H1 (cell line): ENCODE measurements around the gene NSD2. TPM values are rescaled to one million over a fixed set of nuclear protein-coding genes. Genes with fewer than 3 reads are reported as not detected.

Source experiments
- CTCF ChIA-PET: fragments of 300-600 bp; sonication (Branson Sonifier 250); formaldehyde crosslinking; loops from one replicate; lab custom pipeline; 2021; ENCODE audit not compliant: partially characterized antibody; lab: Charles Lee
- POLR2A ChIA-PET: fragments of 300-600 bp; sonication (Branson Sonifier 250); formaldehyde crosslinking; loops from one replicate; lab custom pipeline; 2021; ENCODE audit warnings: inconsistent platforms; ENCODE audit not compliant: partially characterized antibody; lab: Charles Lee
- DNase-seq, 2 experiments: peaks; one replicate each; pipeline versions ENCODE4 v3.0.0 to v3.0.0-alpha.2; 2010 to 2022; ENCODE audit warnings: low spot score in 2 of 2, low read depth in 1 of 2, mixed read lengths in 1 of 2
- FAIRE-seq: peaks from 2 replicates; lab custom pipeline; 2011; peaks lifted over from hg19 to GRCh38; lab: Jason Lieb, UNC
- H2AFZ ChIP-seq: 2 replicates; pipeline ENCODE4 v1.8.1; 2012; ENCODE audit warnings: low read length, inconsistent platforms
- H2AK5ac ChIP-seq: 2 replicates; pipeline ENCODE4 v1.6.1; 2013; ENCODE audit warnings: low read depth, low read length
- H2BK120ac ChIP-seq: replicated peaks from 2 replicates; pipeline ENCODE3; 2013; ENCODE audit warnings: low read depth, low read length, inconsistent platforms
- H2BK12ac ChIP-seq: 2 replicates; pipeline ENCODE4 v1.6.1; 2013; ENCODE audit warnings: low read depth, low read length
- H2BK15ac ChIP-seq: 2 replicates; pipeline ENCODE4 v1.6.1; 2013; ENCODE audit warnings: low read length
- H2BK20ac ChIP-seq: 2 replicates; pipeline ENCODE4 v1.6.1; 2013; ENCODE audit warnings: low read length
- H2BK5ac ChIP-seq: 2 replicates; pipeline ENCODE4 v1.6.1; 2013; ENCODE audit warnings: low read depth, low read length
- H3K14ac ChIP-seq: 2 replicates; pipeline ENCODE4 v1.6.1; 2013; ENCODE audit warnings: inconsistent platforms; ENCODE audit not compliant: insufficient read length
- H3K18ac ChIP-seq: 2 replicates; pipeline ENCODE4 v1.6.1; 2013; ENCODE audit warnings: low read length; ENCODE audit errors: extremely low read depth
- H3K23ac ChIP-seq: 2 replicates; pipeline ENCODE4 v1.6.1; 2013; ENCODE audit warnings: inconsistent platforms; ENCODE audit not compliant: insufficient read length
- H3K23me2 ChIP-seq: 2 replicates; pipeline ENCODE4 v1.6.1; 2013; ENCODE audit warnings: low read depth, low read length
- H3K27ac ChIP-seq: 2 replicates; pipeline ENCODE4 v1.6.1; 2011; ENCODE audit warnings: low read depth, low read length, inconsistent platforms
- H3K27me3 ChIP-seq, 4 experiments: replicated peaks in 1 of 4; 1 replicate in 1 of 4; 2 replicates in 3 of 4; pipeline versions ENCODE4 v1.6.1 to v1.8.1; 2011 to 2013; ENCODE audit warnings: low read length in 3 of 4, mild to moderate bottlenecking in 3 of 4, inconsistent platforms in 2 of 4, mixed read lengths in 2 of 4, moderate library complexity in 1 of 4; ENCODE audit not compliant: control insufficient read depth in 3 of 4, insufficient read depth in 3 of 4; ENCODE audit errors: extremely low read depth in 1 of 4
- H3K36me3 ChIP-seq, 4 experiments: 2 replicates each; pipeline versions ENCODE4 v1.6.1 to v1.8.1; 2011 to 2013; ENCODE audit warnings: mild to moderate bottlenecking in 4 of 4, low read length in 3 of 4, moderate library complexity in 2 of 4, control low read depth in 1 of 4, inconsistent platforms in 1 of 4; ENCODE audit not compliant: insufficient read depth in 4 of 4, control insufficient read depth in 2 of 4
- H3K4ac ChIP-seq: replicated peaks from 2 replicates; pipeline ENCODE3; 2013; ENCODE audit warnings: low read length, low read depth, mixed read lengths, inconsistent platforms; ENCODE audit not compliant: insufficient read length
- H3K4me1 ChIP-seq, 4 experiments: replicated peaks in 1 of 4; 1 replicate in 1 of 4; 2 replicates in 3 of 4; pipeline versions ENCODE4 v1.6.1 to v1.8.1; 2011 to 2013; ENCODE audit warnings: low read length in 3 of 4, inconsistent platforms in 2 of 4, mixed read lengths in 1 of 4; ENCODE audit not compliant: insufficient read depth in 4 of 4, control insufficient read depth in 3 of 4
- H3K4me2 ChIP-seq, 2 experiments: 2 replicates each; pipeline versions ENCODE4 v1.6.1 to v1.8.1; 2011 to 2013; ENCODE audit warnings: low read depth in 2 of 2, low read length in 2 of 2, control low read depth in 1 of 2, inconsistent platforms in 1 of 2, mild to moderate bottlenecking in 1 of 2; ENCODE audit not compliant: insufficient read depth in 1 of 2
- H3K4me3 ChIP-seq, 4 experiments: fragments of 200-600, 300-600 bp in 1 of 4; sonication (generic), shearing (Covaris generic), sonication (Bioruptor Twin) in 1 of 4; 2 replicates each; pipeline versions ENCODE4 v1.5.1 to v1.8.1; 2011 to 2016; ENCODE audit warnings: low read length in 4 of 4, low read depth in 3 of 4, control low read depth in 2 of 4, inconsistent platforms in 2 of 4, mild to moderate bottlenecking in 2 of 4, mixed read lengths in 1 of 4, moderate library complexity in 1 of 4; ENCODE audit not compliant: insufficient read depth in 2 of 4; ENCODE audit errors: extremely low read depth in 1 of 4
- H3K56ac ChIP-seq: replicated peaks from 2 replicates; pipeline ENCODE3; 2013; ENCODE audit warnings: low read depth, mild to moderate bottlenecking, mixed read lengths, low read length, inconsistent platforms; ENCODE audit not compliant: insufficient read length
- H3K79me1 ChIP-seq: 2 replicates; pipeline ENCODE4 v1.6.1; 2013; ENCODE audit warnings: low read depth, low read length, control low read depth
- H3K79me2 ChIP-seq, 2 experiments: 2 replicates each; pipeline versions ENCODE4 v1.6.1 to v1.8.1; 2012 to 2013; ENCODE audit warnings: low read length in 2 of 2, mild to moderate bottlenecking in 2 of 2, inconsistent platforms in 1 of 2; ENCODE audit not compliant: insufficient read depth in 2 of 2, control insufficient read depth in 1 of 2
- H3K9ac ChIP-seq, 4 experiments: replicated peaks in 1 of 4; 1 replicate in 1 of 4; 2 replicates in 3 of 4; pipeline versions ENCODE4 v1.6.1 to v1.8.1; 2011 to 2013; ENCODE audit warnings: low read depth in 3 of 4, low read length in 3 of 4, control low read depth in 2 of 4, mild to moderate bottlenecking in 2 of 4, moderate library complexity in 2 of 4, inconsistent platforms in 1 of 4; ENCODE audit errors: extremely low read depth in 1 of 4
- H3K9me3 ChIP-seq, 2 experiments: 2 replicates each; pipeline versions ENCODE4 v1.6.1 to v1.8.1; 2012 to 2013; ENCODE audit warnings: mild to moderate bottlenecking in 2 of 2, moderate library complexity in 2 of 2, control low read depth in 1 of 2, inconsistent platforms in 1 of 2, low read depth in 1 of 2, low read length in 1 of 2, mixed read lengths in 1 of 2; ENCODE audit not compliant: insufficient read depth in 2 of 2
- H4K20me1 ChIP-seq, 2 experiments: replicated peaks in 1 of 2; 2 replicates each; pipeline versions ENCODE3 to v1.8.1; 2011 to 2013; ENCODE audit warnings: inconsistent platforms in 2 of 2, low read length in 2 of 2, mild to moderate bottlenecking in 1 of 2; ENCODE audit not compliant: insufficient read depth in 2 of 2, control insufficient read depth in 1 of 2
- H4K5ac ChIP-seq: 2 replicates; pipeline ENCODE4 v1.6.1; 2013; ENCODE audit warnings: low read length, low read depth, mixed read lengths, inconsistent platforms; ENCODE audit not compliant: insufficient read length
- H4K8ac ChIP-seq: 2 replicates; pipeline ENCODE4 v1.8.0; 2013; ENCODE audit warnings: mild to moderate bottlenecking, moderate library complexity, low read length, inconsistent platforms; ENCODE audit not compliant: insufficient read depth; ENCODE audit errors: extremely low read depth
- H4K91ac ChIP-seq: replicated peaks from 2 replicates; pipeline ENCODE3; 2013; ENCODE audit warnings: low read length, mixed read lengths, inconsistent platforms; ENCODE audit not compliant: insufficient read length
- CREB1 ChIP-seq: IDR thresholded peaks from 2 replicates; pipeline ENCODE4 v1.6.1; 2012; ENCODE audit warnings: inconsistent platforms
- CTCF ChIP-seq, 3 experiments: IDR thresholded peaks; 1 replicate in 2 of 3; 2 replicates in 1 of 3; pipeline versions ENCODE4 v1.5.1 to v1.6.1; 2011; ENCODE audit warnings: low read length in 3 of 3, mild to moderate bottlenecking in 3 of 3, inconsistent platforms in 2 of 3, low read depth in 1 of 3, moderate library complexity in 1 of 3; ENCODE audit not compliant: insufficient read depth in 1 of 3; ENCODE audit errors: control extremely low read depth in 1 of 3
- HDAC2 ChIP-seq, 2 experiments: fragments of 300-600 bp in 1 of 2; sonication (generic) in 1 of 2; IDR thresholded peaks; 2 replicates each; pipeline ENCODE4 v1.6.1; 2011 to 2012; ENCODE audit warnings: low read depth in 2 of 2, low read length in 2 of 2, mild to moderate bottlenecking in 2 of 2, moderate library complexity in 2 of 2, borderline replicate concordance in 1 of 2, inconsistent platforms in 1 of 2
- JUN ChIP-seq: IDR thresholded peaks from 2 replicates; pipeline ENCODE4 v1.6.1; 2011; ENCODE audit warnings: low read depth, mild to moderate bottlenecking, improper control_type of control experiment, low read length
- POLR2A ChIP-seq, 2 experiments: IDR thresholded peaks; 1 replicate in 1 of 2; 2 replicates in 1 of 2; pipeline ENCODE4 v1.6.1; 2011; ENCODE audit warnings: low read depth in 2 of 2, low read length in 2 of 2, mild to moderate bottlenecking in 2 of 2; ENCODE audit errors: control extremely low read depth in 1 of 2
- RAD21 ChIP-seq, 2 experiments: IDR thresholded peaks in 1 of 2; conservative IDR thresholded peaks in 1 of 2; 2 replicates each; pipeline ENCODE4 v1.6.1; 2011; ENCODE audit warnings: low read depth in 2 of 2, low read length in 2 of 2, improper control_type of control experiment in 1 of 2, inconsistent platforms in 1 of 2, mild to moderate bottlenecking in 1 of 2, moderate library complexity in 1 of 2
- SIRT6 ChIP-seq: IDR thresholded peaks from one replicate; pipeline ENCODE4 v1.7.1; 2012; ENCODE audit warnings: low read length, inconsistent platforms
- SIX5 ChIP-seq: IDR thresholded peaks from 2 replicates; pipeline ENCODE4 v1.6.1; 2011; ENCODE audit warnings: mild to moderate bottlenecking, low read depth, low read length
- SRF ChIP-seq: IDR thresholded peaks from 2 replicates; pipeline ENCODE4 v1.6.1; 2011; ENCODE audit warnings: mild to moderate bottlenecking, low read depth, low read length, moderate library complexity
- TAF7 ChIP-seq: optimal IDR thresholded peaks from 2 replicates; pipeline ENCODE3; 2011; ENCODE audit warnings: low read depth, mild to moderate bottlenecking, inconsistent platforms, low read length, moderate library complexity, borderline replicate concordance
- WGBS, 2 experiments: shearing (Covaris generic) in 1 of 2; methylation state at CpG; one replicate each; pipeline versions ENCODE4 v1.1.6 to v1.1.7; 2013 to 2015; ENCODE audit warnings: low lambda C conversion rate in 2 of 2, mixed read lengths in 2 of 2, inconsistent platforms in 1 of 2, low coverage in 1 of 2, missing lambda C conversion rate in 1 of 2; ENCODE audit not compliant: insufficient replicate concordance in 2 of 2, insufficient coverage in 1 of 2, insufficient read length in 1 of 2; ENCODE audit errors: extremely low coverage in 1 of 2, missing lambda C conversion rate in 1 of 2; 5-methylcytosine and 5-hydroxymethylcytosine counted together
- polyA plus RNA-seq, 7 experiments: library from polyadenylated mRNA; depleted of rRNA in 3 of 7; stranded (reverse) in 5 of 7; unstranded in 2 of 7; fragments of >200 nt in 5 of 7; fragments of 200-250 nt in 2 of 7; gene quantifications; 1 replicate in 5 of 7; 2 replicates in 1 of 7; 4 replicates in 1 of 7; pipeline versions ENCODE4 v1.2.1 to v1.2.3, GENCODE V29; 2011 to 2013; ENCODE audit warnings: missing spikeins in 2 of 7, mixed read lengths in 2 of 7
- total RNA-seq: library from RNA; stranded (reverse); fragmentation: NEBNext Ultra II Directional; extraction: Animal tissue kit (Norgen Biotek cat#: 25700); gene quantifications from 2 replicates; pipeline ENCODE4 v1.2.1, GENCODE V29; 2021

NSD2 gene
- total and polyA plus RNA-seq, 2 of the 8 experiments (the other 6 are each of a cell fraction or from before 2014, with no cell fraction given) = 26.7 to 129 TPM

GRCh38 chr4:1945912-1946311 is 74.7 kb downstream of the NSD2 start:
- ChIA-PET POLR2A (no interaction called here), CTCF (interaction anchor here (0.9 kb wide), 1 partner anchor 35 kb away, joined by 3 read pairs; no protein-coding TSS in a partner anchor)
- Histone ChIP-seq H2BK120ac (no peak overlapping the region), H2BK20ac (no peak overlapping the region), H3K4me2 (no peak overlapping the region), H3K23me2 (no peaks in the 10 kb centered on the region), H2AFZ (no peak overlapping the region), H3K4ac (no peak overlapping the region), H3K9ac (no peak overlapping the region), H3K23ac (no peak overlapping the region), H4K5ac (no peak overlapping the region), H3K27me3 (no peaks in the 10 kb centered on the region), H3K79me2 (no peaks in the 10 kb centered on the region), H3K4me1 (no peaks in the 10 kb centered on the region), H3K14ac (no peak overlapping the region), H4K20me1 (peaks cover 4 to 7% of the 10 kb centered on the region in 2 experiments), H3K9me3 (no peaks in the 10 kb centered on the region), H2BK5ac (no peak overlapping the region), H3K79me1 (no peaks in the 10 kb centered on the region; the same call in 1 of the 2 replicates), H3K4me3 (no peak overlapping the region), H2BK15ac (no peak overlapping the region), H2BK12ac (no peak overlapping the region), H2AK5ac (no peak overlapping the region), H4K8ac (no peak overlapping the region), H4K91ac (no peak overlapping the region), H3K56ac (no peak overlapping the region), H3K36me3 (peaks cover 4 to 27% (median 15%) of the 10 kb centered on the region in 4 experiments; a peak in 6 of 8 replicates), H3K27ac (no peak overlapping the region), H3K18ac (no peak overlapping the region)
- FAIRE-seq (no peak), DNase-seq (no peak)
- WGBS, 2 experiments = 96% methylated on average over 1 of the region's 1 CpG; no CpG with 5 or more reads in 1 of the 2 experiments
- TF ChIP-seq SIRT6 (no peak), HDAC2 (IDR thresholded peaks at IDR 0.05; ENCODE audit: borderline replicate concordance in 1 of 2, low read depth in 2 of 2, low read length in 2 of 2) (no peak), POLR2A (IDR thresholded peaks at IDR 0.05; ENCODE audit: control extremely low read depth in 1 of 2, low read depth in 2 of 2, low read length in 2 of 2) (no peak), TAF7 (no peak), JUN (no peak), SRF (no peak), CREB1 (no peak), SIX5 (no peak), RAD21 (IDR thresholded peaks at IDR 0.05 in 1 of 2, conservative IDR thresholded peaks at IDR 0.05 in 1 of 2; ENCODE audit: low read depth in 2 of 2, low read length in 2 of 2) (no peak), CTCF (IDR thresholded peaks at IDR 0.05; ENCODE audit: control extremely low read depth in 1 of 3, insufficient read depth in 1 of 3, low read depth in 1 of 3, low read length in 3 of 3) (no peak)
